ENCODE data around the gene OR6C74.

The OR6C74 gene

GRCh38 chr12:55244309-55244708 lies at the start of gene OR6C74:
TSS of gene OR6C74 (plus strand) at chr12:55244609. CDS start at chr12:55247288, 2,679 bp downstream.
- DNase-seq (ENCODE audit: low spot score) = no peak

DNA sequence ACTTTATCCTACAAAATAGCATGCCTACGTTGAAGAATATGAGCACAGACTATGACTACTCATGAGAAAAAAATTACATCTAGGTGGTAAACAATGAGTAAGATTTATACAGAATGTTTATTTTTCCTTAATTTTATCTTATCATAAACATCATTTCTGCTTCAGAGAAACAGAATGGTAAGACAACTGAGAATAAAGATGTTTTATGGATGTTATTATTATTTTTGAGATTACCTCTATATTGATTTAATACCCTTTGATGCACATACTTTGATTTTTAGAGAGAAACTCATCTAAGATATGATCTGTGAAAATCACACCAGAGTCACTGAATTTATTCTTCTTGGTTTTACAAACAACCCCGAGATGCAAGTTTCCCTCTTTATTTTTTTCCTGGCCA lies 23.7 kb upstream of the OR6C74 start, which contains the start of gene OR10A7:
OR10A7 (plus strand) TSS at position 301 of the 400 bp plus-strand sequence; CDS start at position 301, 0 bp downstream.
- no peak for DNase-seq (ENCODE audit: low spot score)

DNA sequence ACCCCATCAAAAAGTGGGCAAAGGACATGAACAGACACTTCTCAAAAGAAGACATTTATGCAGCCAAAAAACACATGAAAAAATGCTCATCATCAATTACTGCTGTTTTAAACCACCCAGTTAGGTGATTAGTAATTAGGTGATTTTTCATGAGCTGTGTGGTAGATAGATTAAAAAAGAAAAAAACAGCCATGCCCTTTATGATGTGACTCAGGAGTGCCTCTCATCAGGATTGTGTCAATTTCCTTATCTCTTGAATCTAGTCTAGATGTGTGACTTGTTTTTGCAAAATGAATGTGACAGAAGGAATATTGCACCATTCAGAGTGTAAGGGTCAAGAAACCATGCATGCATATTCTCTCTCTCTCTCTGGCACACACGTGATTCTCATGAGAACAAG lies 17.9 kb upstream of the OR6C74 start:
- DNase-seq (ENCODE audit: low spot score) = no peak

- no peak for DNase-seq (ENCODE audit: low spot score)
Measured at GRCh38 chr12:55227643-55228042, 16.8 kb upstream of the OR6C74 start.

- DNase-seq (ENCODE audit: low spot score) = no peak
Measured at GRCh38 chr12:55246159-55246558, 1.8 kb downstream of the OR6C74 start.

DNA sequence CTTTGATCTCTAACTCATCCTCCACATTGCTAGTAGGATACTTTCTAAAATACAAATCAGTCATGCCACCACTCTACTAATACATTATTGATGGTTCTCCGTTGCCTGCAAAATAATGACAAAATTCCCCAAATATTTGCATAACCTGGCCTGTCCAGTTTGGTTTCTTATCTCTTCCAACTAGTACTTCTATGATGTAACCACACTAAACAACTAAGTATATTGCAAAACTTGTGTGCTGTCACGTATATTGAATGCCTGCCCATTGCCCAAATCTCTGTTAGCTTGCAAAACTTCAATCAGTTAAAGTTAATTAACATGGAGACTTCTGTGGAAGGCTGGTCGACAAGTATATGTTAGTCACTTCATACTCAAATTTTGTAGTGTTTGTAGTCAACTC lies 6.5 kb downstream of the OR6C74 start:
- no peak for DNase-seq (ENCODE audit: low spot score)

DNA sequence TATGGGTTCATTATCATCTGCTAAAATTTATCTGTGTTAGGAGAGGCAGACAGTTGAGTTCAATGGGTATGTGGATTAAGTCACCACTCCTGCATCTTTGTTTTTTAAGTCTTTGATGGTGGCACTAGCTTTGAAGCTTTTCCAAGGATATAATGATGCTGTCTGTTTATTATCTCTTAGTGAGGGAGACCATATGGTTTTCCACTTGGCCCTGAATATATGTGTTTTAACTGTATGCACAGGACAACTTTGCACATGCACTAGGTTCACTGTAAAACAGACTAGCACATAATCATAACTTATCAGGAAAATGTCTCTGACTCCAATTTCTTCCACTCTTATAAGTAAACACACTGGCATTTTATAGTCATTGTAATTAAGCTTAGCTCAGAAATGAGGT lies 8.9 kb downstream of the OR6C74 start:
- no peak for DNase-seq (ENCODE audit: low spot score)

DNA sequence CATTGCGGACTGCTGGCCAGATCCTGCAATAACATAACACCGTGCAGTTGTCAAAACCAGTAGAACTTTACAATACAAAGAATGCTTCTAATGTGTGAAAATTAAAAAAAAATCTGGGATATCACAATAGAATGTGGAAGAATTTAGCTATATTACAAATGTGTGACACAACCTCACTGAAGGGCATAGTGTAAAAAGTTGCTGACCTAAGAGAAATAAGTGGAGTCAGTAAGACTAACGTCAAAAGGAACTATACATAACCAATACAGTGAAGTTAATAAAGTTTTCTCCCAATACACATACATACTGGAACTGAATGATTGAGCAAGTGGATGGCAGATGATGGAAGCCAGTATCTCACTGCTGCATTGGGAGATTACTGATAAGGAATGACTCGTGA lies 12.4 kb downstream of the OR6C74 start:
- DNase-seq (ENCODE audit: low spot score) = no peak

GRCh38 chr12:55258303-55258702 lies 13.9 kb downstream of the OR6C74 start:
- DNase-seq (ENCODE audit: low spot score) = no peak

- DNase-seq (ENCODE audit: low spot score) = no peak
Measured at GRCh38 chr12:55280991-55281390, 36.6 kb downstream of the OR6C74 start.

DNA sequence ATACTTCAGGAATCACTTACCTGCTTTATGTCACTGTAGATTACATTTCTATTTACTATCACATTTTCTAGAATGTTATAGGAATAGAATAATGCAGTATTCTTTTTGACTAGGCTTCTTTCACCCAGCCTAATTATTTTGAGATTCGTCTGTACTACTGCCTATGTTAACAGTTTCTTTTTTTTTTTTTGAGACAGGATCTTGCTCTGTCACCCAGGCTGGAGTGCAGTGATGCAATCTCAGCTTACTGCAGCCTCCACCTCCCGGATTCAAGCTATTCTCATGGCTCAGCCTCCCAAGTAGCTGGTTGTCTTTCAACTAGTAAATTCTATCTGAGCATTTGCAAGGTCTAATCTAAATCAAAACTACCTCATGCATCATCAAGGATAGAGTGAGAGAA lies 45.6 kb downstream of the OR6C74 start:
- DNase-seq (ENCODE audit: low spot score) = no peak
